Choroid plexus epithelial cell (primary cell): Measurements from ENCODE around the gene ALK.

Experiments
- DNase-seq: peaks from one replicate; pipeline ENCODE4 v3.0.0-alpha.2; 2010; ENCODE audit warnings: low read depth
- H3K4me3 ChIP-seq: 2 replicates; pipeline ENCODE4 v1.5.1; 2011; ENCODE audit warnings: low read depth, mild to moderate bottlenecking, control low read depth, low read length, moderate library complexity
- CTCF ChIP-seq: conservative IDR thresholded peaks from 2 replicates; pipeline ENCODE4 v1.5.1; 2011; ENCODE audit warnings: low read depth, mild to moderate bottlenecking, control low read depth, inconsistent platforms, low read length, moderate library complexity

ALK gene

GRCh38 chr2:29323301-29323700 is 598.1 kb downstream of the ALK start:
- no peak overlapping the region for H3K4me3 ChIP-seq
- TF ChIP-seq CTCF: no peak
- no peak for DNase-seq

GRCh38 chr2:29322011-29322410 is 599.4 kb downstream of the ALK start:
- TF ChIP-seq CTCF: no peak
- no peak overlapping the region for H3K4me3 ChIP-seq
- DNase-seq: peak; percentile 24

- no peak for TF ChIP-seq CTCF
- DNase-seq: no peak
- no peak overlapping the region for H3K4me3 ChIP-seq
Observed at GRCh38 chr2:29317801-29318485, 603.4 kb downstream of the ALK start.

GRCh38 chr2:29317077-29317517 is 604.3 kb downstream of the ALK start:
- H3K4me3 ChIP-seq: no peak overlapping the region
- TF ChIP-seq CTCF: peak; percentile 58
- DNase-seq: peak; percentile 87

GRCh38 chr2:29314816-29315571 is 606.4 kb downstream of the ALK start:
- peak overlapping the region; percentile 37 for H3K4me3 ChIP-seq
- TF ChIP-seq CTCF: peak; percentile 48
- peak; percentile 59 for DNase-seq

GRCh38 chr2:29311458-29311857 is 609.9 kb downstream of the ALK start:
- no peak for TF ChIP-seq CTCF
- no peak overlapping the region for H3K4me3 ChIP-seq
- no peak for DNase-seq
